ENCODE data around the gene CPNE5.
A peak's percentile ranks its signal among the peaks of the same experiment; 100 is the strongest.

CPNE5 gene

GRCh38 chr6:36695414-36695813 lies 143.8 kb downstream of the CPNE5 start:
- DNase-seq: no peak

- DNase-seq: no peak
Measured at GRCh38 chr6:36694616-36695015, 144.6 kb downstream of the CPNE5 start.

GRCh38 chr6:36692861-36693702 lies 146.2 kb downstream of the CPNE5 start:
- DNase-seq: no peak

GRCh38 chr6:36692220-36692619 lies 147.0 kb downstream of the CPNE5 start:
- peak; percentile 71 for DNase-seq

- DNase-seq: no peak
Measured at GRCh38 chr6:36691612-36692011, 147.6 kb downstream of the CPNE5 start.

- no peak for DNase-seq
Measured at GRCh38 chr6:36691011-36691410, 148.2 kb downstream of the CPNE5 start.

Measured in inflammatory macrophage treated with lipopolysaccharide for 4 hours (primary cell).